T47D (cell line): ENCODE results near the gene FMO3.

Experiments
- DNase-seq, 2 experiments: peaks; one replicate each; pipeline versions ENCODE4 v3.0.0 to v3.0.0-alpha.2; 2011 to 2012; ENCODE audit warnings: low read depth in 1 of 2, low spot score in 1 of 2
- JUND ChIP-seq: IDR thresholded peaks from 2 replicates; pipeline ENCODE4 v1.6.1; 2012; ENCODE audit warnings: low read depth
- in situ Hi-C: cut with HindIII; loops from 2 replicates; pipeline ENCODE4 v1.10.0; 2016; ENCODE audit warnings: low sequenced_read_pairs, low pct_unique_long_range_greater_than_20kb

Gene FMO3

GRCh38 chr1:171090604-171091003, at the start of gene FMO3:
TSS of gene FMO3 (plus strand) at chr1:171090905. CDS start at chr1:171092659, 1,754 bp downstream.
- no peak for TF ChIP-seq JUND
- in situ Hi-C loops, result no loop called here
- peak in 1 of 2 experiments; percentile 30 for DNase-seq

- DNase-seq, result no peak
- TF ChIP-seq JUND, result no peak
- in situ Hi-C loops, result no loop called here
Observed at GRCh38 chr1:171048014-171048413, 42.7 kb upstream of the FMO3 start.

GRCh38 chr1:171052977-171053376, 37.7 kb upstream of the FMO3 start:
- in situ Hi-C loops, result no loop called here
- DNase-seq, result no peak
- no peak for TF ChIP-seq JUND

- TF ChIP-seq JUND, result no peak
- in situ Hi-C loops, result no loop called here
- no peak for DNase-seq
Observed at GRCh38 chr1:171055966-171056643, 34.6 kb upstream of the FMO3 start.

GRCh38 chr1:171061425-171062143, 29.1 kb upstream of the FMO3 start:
- in situ Hi-C loops, result no loop called here
- no peak for DNase-seq
- TF ChIP-seq JUND, result no peak

GRCh38 chr1:171062902-171063301, 27.8 kb upstream of the FMO3 start:
- DNase-seq, result no peak
- in situ Hi-C loops, result no loop called here
- TF ChIP-seq JUND, result no peak

GRCh38 chr1:171075041-171075440, 15.7 kb upstream of the FMO3 start:
- TF ChIP-seq JUND, result no peak
- no peak for DNase-seq
- in situ Hi-C loops, result no loop called here

GRCh38 chr1:171081314-171081753, 9.4 kb upstream of the FMO3 start:
- in situ Hi-C loops, result no loop called here
- DNase-seq, result peak in 1 of 2 experiments; percentile 61
- no peak for TF ChIP-seq JUND

- in situ Hi-C loops, result no loop called here
- TF ChIP-seq JUND, result no peak
- DNase-seq, result no peak
Observed at GRCh38 chr1:171081763-171082201, 8.9 kb upstream of the FMO3 start.

- DNase-seq, result no peak
- no peak for TF ChIP-seq JUND
- in situ Hi-C loops, result no loop called here
Observed at GRCh38 chr1:171082606-171083005, 8.1 kb upstream of the FMO3 start.

- no peak for TF ChIP-seq JUND
- in situ Hi-C loops, result no loop called here
- no peak for DNase-seq
Observed at GRCh38 chr1:171083222-171083621, 7.5 kb upstream of the FMO3 start.

GRCh38 chr1:171084091-171084490, 6.6 kb upstream of the FMO3 start:
- in situ Hi-C loops, result no loop called here
- no peak for TF ChIP-seq JUND
- no peak for DNase-seq

GRCh38 chr1:171084870-171085269, 5.8 kb upstream of the FMO3 start:
- DNase-seq, result no peak
- in situ Hi-C loops, result no loop called here
- TF ChIP-seq JUND, result no peak
